K562 (cell line): Measurements from ENCODE around the gene ANO1. TPM values are rescaled to one million over a fixed set of nuclear protein-coding genes. Genes with fewer than 3 reads are reported as not detected.

Experiments
- ATAC-seq: fragments of 200-7000 bp; cut with Tn5 transposase; 3 replicates; pipeline ENCODE4 v1.9.1; 2020; ENCODE audit warnings: moderate library complexity
- BruUV-seq: library from RNA; stranded (reverse); fragments of 400-500 nt; replicated peaks from 2 replicates; lab custom pipeline; 2021; lab: Mats Ljungman, UMichigan
- CTCF ChIA-PET: fragments of 300-600 bp; formaldehyde crosslinking; extraction: SDS; loops from one replicate; lab custom pipeline; 2021; ENCODE audit warnings: low intra/inter-chr PET ratio; lab: Yijun Ruan, JAX
- POLR2A ChIA-PET: fragments of 300-600, 350-650 bp; sonication (Branson Sonifier 250); formaldehyde crosslinking; extraction: SDS; loops from one replicate; lab custom pipeline; 2021; ENCODE audit warnings: antibody characterized with exemption, inconsistent platforms; lab: Yijun Ruan, JAX
- DNase-seq, 4 experiments: peaks; one replicate each; pipeline versions ENCODE4 v3.0.0 to v3.0.0-alpha.2; 2011 to 2018; ENCODE audit warnings: low spot score in 3 of 4, mixed read lengths in 3 of 4; ENCODE audit errors: extremely low read depth in 1 of 4
- FAIRE-seq: peaks from 2 replicates; lab custom pipeline; 2011; peaks lifted over from hg19 to GRCh38; lab: Jason Lieb, UNC
- H2AFZ ChIP-seq: 2 replicates; pipeline ENCODE4 v1.6.0; 2011; ENCODE audit warnings: low read depth, low read length, control low read depth, inconsistent platforms
- H3K27ac ChIP-seq: fragments of 200-600 bp; 3 replicates; pipeline ENCODE4 v1.8.0; 2011; ENCODE audit warnings: low read depth, mild to moderate bottlenecking, control low read depth, inconsistent platforms, low read length, moderate library complexity, mixed read lengths; ENCODE audit errors: extremely low read depth
- H3K27me3 ChIP-seq, 2 experiments: fragments of 300-600 bp in 1 of 2; 2 replicates in 1 of 2; 3 replicates in 1 of 2; pipeline versions ENCODE4 v1.6.0 to v1.8.0; 2011; ENCODE audit warnings: inconsistent platforms in 2 of 2, low read length in 2 of 2, mild to moderate bottlenecking in 1 of 2, mixed read lengths in 1 of 2, moderate library complexity in 1 of 2; ENCODE audit not compliant: control insufficient read depth in 2 of 2, insufficient read depth in 2 of 2
- H3K36me3 ChIP-seq: fragments of 300-600 bp; 3 replicates; pipeline ENCODE4 v1.8.0; 2011; ENCODE audit warnings: mild to moderate bottlenecking, low read length, inconsistent platforms; ENCODE audit not compliant: control insufficient read depth, insufficient read depth
- H3K4me1 ChIP-seq, 2 experiments: fragments of 200-600 bp in 1 of 2; replicated peaks in 1 of 2; 2 replicates in 1 of 2; 3 replicates in 1 of 2; pipeline versions ENCODE4 v1.5.1 to v1.8.0; 2011; ENCODE audit warnings: inconsistent platforms in 2 of 2, low read length in 2 of 2, mild to moderate bottlenecking in 1 of 2, mixed read lengths in 1 of 2, moderate library complexity in 1 of 2; ENCODE audit not compliant: control insufficient read depth in 2 of 2, insufficient read depth in 2 of 2
- H3K4me2 ChIP-seq: 2 replicates; pipeline ENCODE4 v1.6.1; 2011; ENCODE audit warnings: low read length, control low read depth, inconsistent platforms, mixed read lengths; ENCODE audit not compliant: insufficient read depth
- H3K4me3 ChIP-seq: fragments of 200-600 bp; sonication (generic), shearing (Covaris generic); 2 replicates; pipeline ENCODE4 v1.5.1; 2016; ENCODE audit warnings: control low read depth, inconsistent platforms
- H3K79me2 ChIP-seq: fragments of 200-600 bp; 3 replicates; pipeline ENCODE4 v1.8.0; 2011; ENCODE audit warnings: low read length, inconsistent platforms; ENCODE audit not compliant: control insufficient read depth, insufficient read depth
- H3K9ac ChIP-seq, 2 experiments: 2 replicates each; pipeline versions ENCODE4 v1.6.0 to v1.6.1; 2011; ENCODE audit warnings: low read depth in 2 of 2, low read length in 2 of 2, control low read depth in 1 of 2, inconsistent platforms in 1 of 2, mild to moderate bottlenecking in 1 of 2, mixed read lengths in 1 of 2; ENCODE audit not compliant: insufficient read depth in 1 of 2
- H3K9me1 ChIP-seq: one replicate; pipeline ENCODE4 v1.6.0; 2011; ENCODE audit warnings: inconsistent platforms, mild to moderate bottlenecking, low read length, moderate library complexity; ENCODE audit not compliant: control insufficient read depth, insufficient read depth
- H3K9me3 ChIP-seq: replicated peaks from 2 replicates; pipeline ENCODE4 v1.5.1; 2011; ENCODE audit warnings: low read depth, low read length, inconsistent platforms; ENCODE audit not compliant: control insufficient read depth, insufficient read depth
- H4K20me1 ChIP-seq: replicated peaks from 2 replicates; pipeline ENCODE4 v1.6.1; 2011; ENCODE audit warnings: low read length, inconsistent platforms, mixed read lengths; ENCODE audit not compliant: control insufficient read depth, insufficient read depth
- KDM1A ChIP-seq, 2 experiments: fragments of 450-650 bp; IDR thresholded peaks; 2 replicates each; pipeline ENCODE4 v1.6.1; 2016; ENCODE audit warnings: mild to moderate bottlenecking in 2 of 2
- MAX ChIP-seq: sonication (generic); formaldehyde crosslinking; IDR thresholded peaks from 2 replicates; pipeline ENCODE4 v1.9.0; 2022; ENCODE audit warnings: mild to moderate bottlenecking, missing genetic modification reagents
- MTA2 ChIP-seq: fragments of 450-650 bp; IDR thresholded peaks from 2 replicates; pipeline ENCODE4 v1.6.1; 2016; ENCODE audit warnings: low read depth
- MTF1 ChIP-seq: fragments of 250-450 bp; sonication (Bioruptor Pico); IDR thresholded peaks from 2 replicates; pipeline ENCODE4 v1.9.0; 2021; ENCODE audit warnings: moderate library complexity, mild to moderate bottlenecking, inconsistent platforms, borderline replicate concordance
- ZC3H11A ChIP-seq: IDR thresholded peaks from 2 replicates; pipeline ENCODE4 v1.6.1; 2012; ENCODE audit warnings: low read depth, low read length, improper control_type of control experiment
- ZNF165 ChIP-seq: fragments of 250-450 bp; sonication (Bioruptor Pico); IDR thresholded peaks from 2 replicates; pipeline ENCODE4 v1.4.0; 2020; ENCODE audit warnings: borderline replicate concordance
- ZNF174 ChIP-seq: fragments of 250-450 bp; sonication (Bioruptor Pico); IDR thresholded peaks from 2 replicates; pipeline ENCODE4 v1.4.0; 2020; ENCODE audit warnings: mild to moderate bottlenecking
- ZNF41 ChIP-seq: fragments of 250-450 bp; sonication (Bioruptor Pico); conservative IDR thresholded peaks from 2 replicates; pipeline ENCODE4 v1.4.0; 2020; ENCODE audit warnings: mild to moderate bottlenecking
- WGBS: fragments of 100-300 bp; shearing (Covaris generic); methylation state at CpG from one replicate; pipeline ENCODE4 v1.1.6; 2016; ENCODE audit warnings: low coverage, mixed read lengths; ENCODE audit not compliant: insufficient coverage; ENCODE audit errors: missing lambda C conversion rate; 5-methylcytosine and 5-hydroxymethylcytosine counted together
- in situ Hi-C: fragments of 300-500 bp; cut with MboI; formaldehyde crosslinking; loops from 4 replicates; pipeline ENCODE4 v1.15.0; 2018; ENCODE audit warnings: inconsistent platforms, mixed read lengths
- intact Hi-C: fragments of 100-400 bp; cut with micrococcal nuclease; formaldehyde crosslinking; loops from 2 replicates; pipeline ENCODE4 v1.14.2; 2022
- polyA plus RNA-seq, 8 experiments: library from polyadenylated mRNA; depleted of rRNA in 4 of 8; stranded (reverse) in 5 of 8; unstranded in 3 of 8; fragments of >200 nt; fragmentation: Nextera tagmentation in 2 of 8; fragmentation: Illumina TruSeq in 1 of 8; extraction: Ambion mirVana in 2 of 8; extraction: Trizol in 1 of 8; gene quantifications; 2 replicates each; pipeline versions ENCODE4 v1.2.1 to v1.2.3, GENCODE V29; 2011 to 2014; ENCODE audit warnings: inconsistent platforms in 1 of 8, missing spikeins in 1 of 8
- total RNA-seq, 7 experiments: library from RNA; depleted of rRNA in 6 of 7; stranded (reverse); fragments of >200 nt in 6 of 7; fragmentation: Illumina TruSeq in 2 of 7; extraction: Trizol in 2 of 7; gene quantifications; 2 replicates each; pipeline versions ENCODE4 v1.2.1 to v1.2.3, GENCODE V29; 2011 to 2021; ENCODE audit warnings: low replicate concordance in 1 of 7
- TF ChIP-seq, protein P1 (sequence below), 2 experiments: IDR thresholded peaks; 2 replicates each; pipeline ENCODE4 v1.6.1; 2011; ENCODE audit warnings: borderline replicate concordance in 1 of 2, control low read depth in 1 of 2, low read depth in 1 of 2, low read length in 1 of 2, mild to moderate bottlenecking in 1 of 2, mixed read lengths in 1 of 2, moderate library complexity in 1 of 2; ENCODE audit not compliant: insufficient read depth in 1 of 2, insufficient read length in 1 of 2, poor library complexity in 1 of 2, severe bottlenecking in 1 of 2; ENCODE audit errors: extremely low read depth in 1 of 2
- TF ChIP-seq, protein P2 (sequence below): sonication (generic); formaldehyde crosslinking; IDR thresholded peaks from 2 replicates; pipeline ENCODE4 v1.8.0; 2022; ENCODE audit warnings: missing genetic modification reagents, mild to moderate bottlenecking, borderline replicate concordance
- TF ChIP-seq, protein P3 (sequence below): fragments of 250-450 bp; sonication (Bioruptor Pico); IDR thresholded peaks from 2 replicates; pipeline ENCODE4 v1.8.0; 2021; ENCODE audit warnings: borderline replicate concordance, mild to moderate bottlenecking, moderate library complexity; ENCODE audit not compliant: poor library complexity, severe bottlenecking

The ANO1 gene
- total and polyA plus RNA-seq, 9 of the 15 experiments (the other 6 are each of a cell fraction or from before 2014, with no cell fraction given): not detected

GRCh38 chr11:70105755-70106571, 27.8 kb downstream of the ANO1 start (continued):
- TF ChIP-seq ZC3H11A (no peak), ZNF165 (CRISPR knock-in tag) (no peak), MTF1 (no peak), MAX (0 out of 2 replicates have a peak, but pooled peaks have one; percentile 18), MTA2 (no peak)
- TF ChIP-seq, protein P1, sequence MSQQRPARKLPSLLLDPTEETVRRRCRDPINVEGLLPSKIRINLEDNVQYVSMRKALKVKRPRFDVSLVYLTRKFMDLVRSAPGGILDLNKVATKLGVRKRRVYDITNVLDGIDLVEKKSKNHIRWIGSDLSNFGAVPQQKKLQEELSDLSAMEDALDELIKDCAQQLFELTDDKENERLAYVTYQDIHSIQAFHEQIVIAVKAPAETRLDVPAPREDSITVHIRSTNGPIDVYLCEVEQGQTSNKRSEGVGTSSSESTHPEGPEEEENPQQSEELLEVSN (IDR thresholded peaks at IDR 0.05; ENCODE audit: borderline replicate concordance in 1 of 2, extremely low read depth in 1 of 2, insufficient read depth in 1 of 2, insufficient read length in 1 of 2, low read depth in 1 of 2, low read length in 1 of 2, poor library complexity in 1 of 2, severe bottlenecking in 1 of 2): peak in 1 of 2 experiments; percentile 25

DNA sequence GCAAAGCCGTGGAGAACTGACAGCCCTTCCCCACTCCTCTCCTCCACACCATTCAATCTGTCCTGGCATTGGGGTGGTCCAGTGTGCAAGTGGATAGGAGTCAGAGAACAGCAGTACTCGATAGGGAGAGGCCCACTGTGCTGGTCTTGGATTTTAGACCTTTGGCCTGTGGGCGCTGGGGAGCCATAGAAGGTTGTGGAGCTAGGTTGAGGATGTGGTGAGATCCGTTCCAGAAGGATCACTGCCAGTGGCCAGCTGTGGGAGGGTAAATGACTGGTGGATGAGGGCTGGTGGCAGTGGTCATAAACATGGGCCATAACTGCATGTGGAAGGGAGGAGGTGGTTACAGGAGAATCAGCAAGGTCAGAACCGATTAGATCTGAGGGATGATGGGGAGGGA, 28.6 kb downstream of the ANO1 start:
- peaks cover 10% of the 10 kb centered on the region; the same call in 1 of the 2 replicates for H4K20me1 ChIP-seq
- H3K79me2 ChIP-seq: no peaks in the 10 kb centered on the region
- no peak overlapping the region for H2AFZ ChIP-seq
- in situ Hi-C loops (no loop called here), intact Hi-C loops (no loop called here)
- peaks cover 14 to 15% of the 10 kb centered on the region in 2 experiments for H3K4me1 ChIP-seq
- H3K4me2 ChIP-seq: no peak overlapping the region
- POLR2A ChIA-PET: interaction anchor here (0.6 kb wide), 1 partner anchor 1224 kb away, joined by 3 read pairs; no protein-coding TSS in a partner anchor
- H3K9ac ChIP-seq: no peak overlapping the region
- H3K9me1 ChIP-seq: no peaks in the 10 kb centered on the region
- H3K27me3 ChIP-seq: peaks cover 45 to 70% of the 10 kb centered on the region in 2 experiments
- ATAC-seq (no peak), DNase-seq (no peak), FAIRE-seq (no peak)
- no peaks in the 10 kb centered on the region for H3K9me3 ChIP-seq
- TF ChIP-seq ZNF41: no peak
- TF ChIP-seq, protein P2, sequence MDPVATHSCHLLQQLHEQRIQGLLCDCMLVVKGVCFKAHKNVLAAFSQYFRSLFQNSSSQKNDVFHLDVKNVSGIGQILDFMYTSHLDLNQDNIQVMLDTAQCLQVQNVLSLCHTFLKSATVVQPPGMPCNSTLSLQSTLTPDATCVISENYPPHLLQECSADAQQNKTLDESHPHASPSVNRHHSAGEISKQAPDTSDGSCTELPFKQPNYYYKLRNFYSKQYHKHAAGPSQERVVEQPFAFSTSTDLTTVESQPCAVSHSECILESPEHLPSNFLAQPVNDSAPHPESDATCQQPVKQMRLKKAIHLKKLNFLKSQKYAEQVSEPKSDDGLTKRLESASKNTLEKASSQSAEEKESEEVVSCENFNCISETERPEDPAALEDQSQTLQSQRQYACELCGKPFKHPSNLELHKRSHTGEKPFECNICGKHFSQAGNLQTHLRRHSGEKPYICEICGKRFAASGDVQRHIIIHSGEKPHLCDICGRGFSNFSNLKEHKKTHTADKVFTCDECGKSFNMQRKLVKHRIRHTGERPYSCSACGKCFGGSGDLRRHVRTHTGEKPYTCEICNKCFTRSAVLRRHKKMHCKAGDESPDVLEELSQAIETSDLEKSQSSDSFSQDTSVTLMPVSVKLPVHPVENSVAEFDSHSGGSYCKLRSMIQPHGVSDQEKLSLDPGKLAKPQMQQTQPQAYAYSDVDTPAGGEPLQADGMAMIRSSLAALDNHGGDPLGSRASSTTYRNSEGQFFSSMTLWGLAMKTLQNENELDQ (CRISPR knock-in tag): no peak
- peak in 1 of 2 experiments; percentile 33; a peak in 1 of 4 replicates for TF ChIP-seq KDM1A (IDR thresholded peaks at IDR 0.05)
- TF ChIP-seq ZNF174 (CRISPR knock-in tag): no peak
- TF ChIP-seq, protein P3, sequence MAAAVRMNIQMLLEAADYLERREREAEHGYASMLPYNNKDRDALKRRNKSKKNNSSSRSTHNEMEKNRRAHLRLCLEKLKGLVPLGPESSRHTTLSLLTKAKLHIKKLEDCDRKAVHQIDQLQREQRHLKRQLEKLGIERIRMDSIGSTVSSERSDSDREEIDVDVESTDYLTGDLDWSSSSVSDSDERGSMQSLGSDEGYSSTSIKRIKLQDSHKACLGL (CRISPR knock-in tag): no peak
- H3K4me3 ChIP-seq: no peak overlapping the region
- H3K27ac ChIP-seq: no peak overlapping the region
- 4% methylated on average over 5 of the region's 5 CpGs for WGBS
- H3K36me3 ChIP-seq: no peaks in the 10 kb centered on the region
- CTCF ChIA-PET: no interaction called here
- no TSS peak for BruUV-seq
